ENCODE results near the gene COL4A1.

Gene COL4A1

DNA sequence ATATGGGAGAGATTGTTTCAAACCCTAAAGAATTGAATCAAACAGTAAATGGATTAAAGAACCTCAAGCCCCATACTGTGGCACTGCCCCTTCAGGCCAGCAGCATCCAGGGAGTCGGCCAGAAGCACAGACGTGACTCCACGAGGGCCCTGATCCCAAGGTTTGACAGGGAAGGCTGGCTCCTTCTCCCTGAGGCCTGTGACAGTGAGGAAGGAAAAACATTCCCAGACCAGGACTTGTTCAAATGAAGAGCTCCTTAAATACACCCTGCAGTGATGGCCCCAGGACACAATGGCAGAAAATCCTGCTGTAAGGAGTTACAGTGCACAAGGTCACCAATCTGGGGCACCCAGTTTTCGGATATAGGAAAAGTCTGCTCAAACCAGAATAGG is 91.0 kb downstream of the COL4A1 start:
- DNase-seq = no peak

DNA sequence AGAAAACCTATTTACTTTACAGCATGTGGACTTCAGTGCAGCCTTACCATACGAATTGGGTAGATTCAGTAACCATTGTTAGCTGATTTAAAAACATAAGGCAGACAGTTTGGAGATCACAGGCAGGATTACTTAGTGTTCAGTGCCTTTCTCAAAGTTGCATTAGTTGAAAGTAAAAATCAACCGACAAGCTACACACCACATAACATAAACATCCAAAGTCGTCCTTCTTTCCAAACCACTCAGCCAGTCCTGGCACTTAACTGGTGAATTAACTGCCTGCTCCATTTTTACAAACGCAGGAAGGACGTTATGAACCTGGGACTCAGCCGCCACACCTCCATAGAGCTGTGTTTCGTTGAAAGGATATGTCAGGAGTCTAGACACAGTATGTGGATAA is 91.4 kb downstream of the COL4A1 start:
- no peak for DNase-seq

DNA sequence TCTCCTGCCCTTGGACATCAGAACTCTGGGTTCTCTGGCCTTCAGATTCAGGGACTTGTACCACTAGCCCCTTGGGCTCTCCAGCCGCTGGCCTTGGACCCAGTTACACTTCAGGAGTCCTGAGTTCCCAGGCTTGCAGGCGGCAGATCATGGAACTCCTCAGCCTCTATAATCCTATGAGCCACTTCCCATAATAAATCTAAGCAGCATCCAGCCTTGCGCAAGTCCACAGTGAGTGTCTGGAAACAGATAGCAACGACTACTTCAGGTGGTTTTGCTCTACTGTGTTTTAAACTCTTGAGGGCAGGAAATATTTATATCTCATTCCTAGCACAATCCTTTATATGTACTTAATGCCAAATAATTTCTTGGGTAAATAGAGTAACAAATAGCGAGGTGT is 92.3 kb downstream of the COL4A1 start:
- DNase-seq = no peak

DNA sequence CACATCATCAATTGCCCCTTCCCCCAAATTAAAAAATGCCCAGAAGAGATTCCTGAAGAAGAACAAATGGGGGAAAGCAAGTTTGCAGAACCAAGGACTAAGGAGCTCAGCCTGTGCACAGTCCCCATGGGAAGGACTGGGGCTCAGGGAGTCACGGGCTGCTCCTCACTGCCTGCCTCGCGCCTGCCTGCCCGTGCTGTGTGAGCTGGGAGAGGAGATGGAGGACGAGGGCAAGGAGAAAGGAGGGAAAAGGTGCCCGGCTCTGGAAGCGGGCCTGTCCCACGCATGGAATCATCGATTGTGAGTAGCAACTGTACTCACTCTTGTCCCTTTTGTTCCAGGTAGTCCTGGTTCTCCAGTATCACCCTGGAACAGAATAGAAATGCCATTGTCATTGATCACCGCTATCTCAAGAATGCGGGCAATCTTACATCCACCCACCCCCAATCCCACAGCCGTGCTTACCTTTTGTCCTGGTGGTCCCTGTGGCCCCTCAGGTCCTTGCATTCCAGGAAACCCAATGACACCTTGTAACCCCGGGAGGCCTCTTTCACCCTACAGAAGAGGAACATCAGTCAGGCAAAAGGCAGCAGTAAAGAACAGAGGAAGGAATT is 93.4 kb downstream of the COL4A1 start:
- DNase-seq = no peak

DNA sequence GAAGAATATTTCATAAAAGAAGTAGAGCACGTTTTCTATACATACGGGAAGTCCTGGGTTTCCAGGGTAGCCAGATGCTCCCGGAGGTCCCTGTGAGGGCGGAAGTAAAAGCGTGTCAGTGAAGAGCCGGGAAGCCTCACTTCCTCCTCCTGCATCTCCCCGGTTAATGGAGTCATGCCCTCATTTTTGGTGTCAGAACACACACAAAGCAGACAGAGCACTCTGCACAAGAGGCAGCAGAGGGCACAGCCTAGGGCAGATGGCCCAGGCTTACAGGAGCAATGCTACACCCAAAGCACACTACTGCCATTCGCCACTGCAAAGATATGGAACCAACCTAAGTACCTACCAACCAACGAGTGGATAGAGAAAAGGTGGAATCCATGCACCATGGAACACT is 94.4 kb downstream of the COL4A1 start:
- DNase-seq = no peak

DNA sequence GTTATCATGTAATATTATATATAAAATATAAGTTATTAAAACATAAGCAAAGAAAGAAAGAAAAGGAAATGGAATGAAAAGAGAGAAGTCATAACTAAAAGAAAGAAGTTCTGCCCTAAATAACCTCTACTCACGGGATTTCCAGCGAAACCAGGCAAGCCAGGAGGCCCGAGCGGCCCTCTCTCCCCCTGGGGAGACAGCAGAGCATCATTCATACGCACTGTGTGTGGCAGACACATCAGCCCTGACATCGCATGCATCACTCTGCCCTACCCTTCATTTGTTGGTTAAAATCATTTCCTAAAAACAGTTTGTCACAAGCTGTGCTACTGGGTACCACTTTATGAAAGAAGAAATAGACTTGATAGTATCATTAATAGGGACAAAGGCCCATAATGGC is 95.2 kb downstream of the COL4A1 start:
- no peak for DNase-seq

DNA sequence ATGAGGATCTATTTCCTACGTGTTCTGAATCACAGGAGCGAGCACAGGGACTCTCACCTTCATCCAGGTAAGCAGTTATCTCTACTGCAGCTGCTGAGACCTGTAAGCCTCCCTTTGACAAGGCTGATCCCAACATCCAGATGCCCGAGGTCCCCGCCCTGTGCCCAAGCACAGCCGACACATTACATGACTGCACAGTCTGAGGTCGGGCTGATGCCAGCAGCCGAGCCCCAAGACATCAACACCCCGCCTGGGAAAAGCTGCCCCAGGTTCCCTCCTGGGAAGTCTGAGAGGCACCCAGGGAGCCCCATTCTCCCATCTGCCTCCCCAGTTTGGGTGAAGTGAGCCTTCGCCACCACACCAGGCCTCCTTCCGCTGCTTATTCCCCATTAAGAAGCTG is 95.9 kb downstream of the COL4A1 start:
- no peak for DNase-seq

DNA sequence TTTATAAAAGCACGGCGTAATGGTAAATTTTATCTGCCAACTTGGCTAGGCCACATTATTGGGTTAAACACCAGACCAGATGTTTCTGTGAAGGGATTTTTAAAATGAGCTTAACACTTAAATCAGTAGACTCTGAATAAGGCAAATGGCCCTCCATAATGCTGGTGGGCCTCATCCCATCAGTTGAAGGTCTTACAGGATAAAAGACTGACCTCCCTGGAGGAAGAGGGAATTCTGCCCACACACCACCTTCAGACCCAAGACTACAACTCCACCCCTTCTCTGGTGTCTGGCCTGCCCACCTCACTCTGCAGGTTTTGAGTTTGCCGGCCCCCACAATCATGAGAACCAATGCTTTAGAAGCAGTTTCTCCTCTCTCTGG is 96.4 kb downstream of the COL4A1 start:
- no peak for DNase-seq

DNA sequence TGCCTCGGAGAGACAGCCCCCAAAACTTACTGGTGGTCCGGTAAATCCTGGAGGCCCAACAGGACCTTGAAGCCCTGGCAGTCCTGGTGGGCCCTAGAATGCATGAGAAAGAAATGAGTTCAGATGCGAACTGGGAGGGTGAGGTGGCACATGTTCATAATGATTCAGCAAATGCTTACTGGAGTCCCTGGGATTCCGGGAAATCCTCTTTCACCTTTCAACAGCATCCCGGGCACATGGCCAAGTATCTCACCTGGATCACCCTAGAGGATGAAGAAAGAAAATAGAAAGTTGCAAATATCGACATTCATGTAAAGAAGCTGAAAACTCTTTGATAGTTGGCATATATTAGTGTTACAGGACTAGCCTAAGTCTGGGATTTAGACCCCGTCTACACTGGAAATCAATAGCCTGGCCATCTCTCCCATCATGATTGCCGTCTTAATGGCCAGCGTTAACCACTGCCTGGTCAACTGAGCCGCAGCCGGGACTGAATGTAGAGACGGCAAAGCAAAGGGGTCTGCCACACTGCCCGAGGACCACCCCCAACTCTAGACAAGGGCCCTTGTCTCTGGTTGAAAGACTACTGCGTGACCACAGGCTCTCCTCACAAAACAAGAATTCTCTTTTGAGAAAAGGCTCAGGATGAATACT is 96.9 kb downstream of the COL4A1 start:
- DNase-seq = no peak

DNA sequence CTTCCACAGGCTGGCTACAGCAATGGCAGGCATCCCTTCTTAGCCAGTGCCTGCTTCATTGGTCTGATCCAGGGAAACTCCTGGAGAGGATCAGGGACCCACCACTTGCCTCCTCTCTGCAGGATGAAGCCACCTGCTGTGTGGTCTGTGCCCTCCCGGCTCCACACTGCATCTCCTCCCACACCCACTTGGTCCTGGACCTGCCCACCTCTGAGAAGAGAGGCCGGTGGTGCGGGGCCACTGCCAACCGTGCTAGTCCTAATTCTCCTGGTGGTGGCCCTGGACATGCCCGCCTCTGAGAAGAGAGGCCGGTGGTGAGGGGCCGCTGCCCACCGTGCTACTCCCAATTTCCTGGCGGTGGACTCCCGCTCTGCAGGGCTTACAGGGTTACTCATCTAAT is 98.8 kb downstream of the COL4A1 start:
- no peak for DNase-seq

DNA sequence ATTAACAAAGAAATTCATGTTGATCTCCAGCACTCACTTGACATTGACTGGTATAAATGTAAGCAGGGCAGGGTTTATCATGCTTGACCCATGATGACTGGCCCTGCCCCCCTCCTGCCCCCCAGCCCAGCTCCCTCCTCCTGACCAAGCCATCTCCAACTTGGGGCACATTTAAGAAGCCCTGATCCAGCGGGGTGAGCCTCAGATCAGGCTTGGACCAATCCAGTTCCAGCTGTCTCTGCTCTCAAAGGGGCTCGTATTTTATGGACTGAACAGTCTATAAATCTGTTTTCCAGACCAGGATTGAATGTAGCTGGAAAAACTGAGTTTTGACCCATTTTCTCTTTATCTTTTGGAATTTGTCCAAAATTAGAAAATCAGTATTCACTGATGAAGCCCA is 100.0 kb downstream of the COL4A1 start:
- DNase-seq = no peak

DNA sequence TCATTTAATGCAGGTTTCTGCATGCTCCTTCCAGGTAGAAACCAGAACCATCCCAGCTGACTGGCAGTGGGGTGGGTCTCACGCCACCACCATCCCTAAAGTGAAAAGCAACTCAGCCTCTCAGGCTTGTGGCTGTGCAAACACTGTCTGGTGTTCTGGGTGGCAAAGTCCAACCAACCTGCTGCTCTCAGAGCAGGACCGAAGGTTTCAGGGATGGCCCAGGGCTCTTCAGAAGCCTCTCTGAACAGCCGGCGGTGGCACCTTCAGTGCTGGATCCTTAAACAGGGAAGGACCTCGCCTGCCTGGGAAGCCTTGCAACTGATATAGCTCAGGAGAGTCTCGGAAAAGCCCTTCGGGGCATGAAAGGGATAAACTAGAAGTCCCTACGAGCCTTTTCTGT is 100.8 kb downstream of the COL4A1 start:
- no peak for DNase-seq

DNA sequence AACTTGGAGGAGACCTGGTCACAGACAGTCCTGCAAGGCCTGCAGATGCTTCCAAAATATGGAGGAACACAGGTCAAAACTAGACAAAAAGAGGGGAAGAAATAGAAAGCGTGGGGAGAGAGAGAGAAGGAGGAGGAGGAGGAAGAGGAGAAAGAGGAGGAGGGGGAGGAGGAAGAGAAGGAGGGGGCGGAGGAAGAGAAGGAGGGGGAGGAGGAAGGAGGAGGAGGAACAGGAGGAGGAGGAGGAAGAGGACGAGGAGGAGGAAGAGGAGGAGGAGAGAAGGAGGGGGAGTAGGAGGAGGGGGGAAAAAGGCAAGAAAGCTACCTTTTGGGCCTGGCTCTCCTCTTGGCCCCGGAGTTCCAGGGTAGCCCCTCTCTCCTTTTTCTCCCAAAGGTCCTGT is 105.8 kb downstream of the COL4A1 start:
- no peak for DNase-seq

DNA sequence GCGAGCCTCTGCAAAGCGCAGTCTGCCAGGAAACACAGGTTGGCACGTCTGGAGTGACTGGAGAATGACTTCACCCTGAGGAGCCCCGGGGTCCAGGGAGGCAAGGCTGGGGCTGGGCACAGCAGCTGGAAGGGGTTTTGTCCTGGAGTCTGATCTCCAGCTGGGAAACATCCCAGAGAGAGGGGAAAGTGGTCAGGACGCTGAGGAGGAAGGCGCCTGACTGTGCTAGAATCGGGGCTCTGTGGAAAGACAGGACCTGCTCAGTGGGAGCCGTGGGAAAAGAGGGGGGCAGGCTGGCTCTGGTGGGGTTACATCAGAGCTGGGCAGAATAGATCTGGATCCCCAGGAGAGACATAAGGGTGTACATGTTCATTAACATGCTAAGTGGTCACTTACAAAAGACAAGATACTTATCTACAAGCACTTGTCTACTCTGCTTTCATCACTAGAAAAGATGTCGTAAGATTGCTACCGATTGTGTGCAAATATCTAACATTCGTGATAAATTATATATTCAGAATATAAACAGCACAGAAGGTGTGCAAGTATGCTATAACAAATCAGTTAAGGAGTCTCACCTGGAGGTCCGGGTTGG is 106.6 kb downstream of the COL4A1 start:
- DNase-seq = no peak

DNA sequence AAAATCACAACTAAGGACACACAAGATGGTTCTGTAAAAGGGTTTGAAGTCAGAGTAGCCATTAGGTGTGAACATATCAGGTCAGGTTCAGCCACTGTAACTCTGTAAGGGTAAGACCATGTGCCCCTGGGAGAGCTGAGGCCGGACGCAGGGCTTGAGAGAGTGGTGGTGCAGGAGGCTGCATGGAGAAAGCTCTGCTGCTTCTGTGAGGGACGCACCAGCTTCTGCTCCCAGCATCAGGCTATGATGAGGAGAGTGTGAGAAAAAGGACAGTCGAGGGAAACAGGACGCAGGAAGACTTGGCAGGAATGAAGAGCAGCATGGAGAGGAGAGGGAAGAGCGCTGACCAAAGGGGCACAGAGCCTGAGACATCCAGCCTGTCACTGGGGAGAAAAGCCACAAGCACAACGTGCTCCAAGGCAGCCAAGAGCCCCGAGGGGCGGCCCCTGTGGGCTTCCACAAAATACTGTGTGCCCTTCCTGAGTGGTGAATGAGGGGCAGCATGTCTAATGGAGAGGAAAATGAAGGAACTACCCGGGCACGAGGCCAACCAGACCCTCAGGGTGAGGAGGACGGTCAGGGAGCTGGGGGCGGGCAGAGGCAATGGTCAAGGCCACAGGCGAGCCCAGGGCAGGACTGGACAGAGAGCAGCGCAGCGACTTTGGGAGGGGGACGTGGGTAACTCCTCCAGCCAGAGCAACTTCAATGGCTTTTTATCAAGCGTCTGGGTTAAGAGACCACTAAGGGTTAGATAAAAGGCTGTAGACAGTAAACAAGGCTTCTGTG is 107.7 kb downstream of the COL4A1 start:
- no peak for DNase-seq

DNA sequence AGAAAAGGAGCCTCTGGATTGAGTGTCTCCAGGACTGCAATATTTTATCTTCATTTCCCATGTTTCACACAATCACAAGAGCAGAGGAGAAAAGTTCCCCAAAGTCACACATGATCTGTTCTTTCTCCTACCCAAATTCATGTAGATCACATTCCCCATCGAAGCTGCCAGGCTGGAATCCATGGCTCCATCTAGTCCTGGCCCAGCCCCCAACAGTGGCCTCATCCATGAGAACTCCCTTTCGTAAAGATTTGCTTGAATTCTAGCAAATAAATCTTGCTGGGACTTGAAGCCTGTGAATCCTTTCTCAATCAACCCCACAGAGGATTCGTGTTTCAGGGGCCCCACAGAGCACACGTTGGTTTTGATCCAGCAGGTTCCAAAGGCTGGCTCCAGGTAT is 109.5 kb downstream of the COL4A1 start:
- DNase-seq = no peak

DNA sequence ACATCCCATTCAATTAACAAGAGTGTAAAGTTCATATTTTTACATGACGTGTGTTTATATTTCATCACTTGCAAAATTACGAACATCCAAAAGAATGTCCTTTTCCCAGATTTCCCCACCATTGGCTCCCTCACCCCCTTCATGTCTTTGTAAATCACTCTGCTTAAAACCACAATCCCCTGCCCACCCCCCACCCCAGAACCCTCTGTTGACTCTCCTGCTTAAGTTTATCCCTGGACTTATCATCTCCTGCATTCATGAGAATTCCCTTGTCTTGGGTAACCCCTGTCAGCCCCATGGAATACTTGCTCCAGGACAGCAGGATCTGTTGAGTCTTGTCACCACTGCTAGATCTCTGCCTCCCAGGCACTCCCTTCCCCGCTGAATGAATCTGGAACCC is 109.9 kb downstream of the COL4A1 start:
- no peak for DNase-seq

DNA sequence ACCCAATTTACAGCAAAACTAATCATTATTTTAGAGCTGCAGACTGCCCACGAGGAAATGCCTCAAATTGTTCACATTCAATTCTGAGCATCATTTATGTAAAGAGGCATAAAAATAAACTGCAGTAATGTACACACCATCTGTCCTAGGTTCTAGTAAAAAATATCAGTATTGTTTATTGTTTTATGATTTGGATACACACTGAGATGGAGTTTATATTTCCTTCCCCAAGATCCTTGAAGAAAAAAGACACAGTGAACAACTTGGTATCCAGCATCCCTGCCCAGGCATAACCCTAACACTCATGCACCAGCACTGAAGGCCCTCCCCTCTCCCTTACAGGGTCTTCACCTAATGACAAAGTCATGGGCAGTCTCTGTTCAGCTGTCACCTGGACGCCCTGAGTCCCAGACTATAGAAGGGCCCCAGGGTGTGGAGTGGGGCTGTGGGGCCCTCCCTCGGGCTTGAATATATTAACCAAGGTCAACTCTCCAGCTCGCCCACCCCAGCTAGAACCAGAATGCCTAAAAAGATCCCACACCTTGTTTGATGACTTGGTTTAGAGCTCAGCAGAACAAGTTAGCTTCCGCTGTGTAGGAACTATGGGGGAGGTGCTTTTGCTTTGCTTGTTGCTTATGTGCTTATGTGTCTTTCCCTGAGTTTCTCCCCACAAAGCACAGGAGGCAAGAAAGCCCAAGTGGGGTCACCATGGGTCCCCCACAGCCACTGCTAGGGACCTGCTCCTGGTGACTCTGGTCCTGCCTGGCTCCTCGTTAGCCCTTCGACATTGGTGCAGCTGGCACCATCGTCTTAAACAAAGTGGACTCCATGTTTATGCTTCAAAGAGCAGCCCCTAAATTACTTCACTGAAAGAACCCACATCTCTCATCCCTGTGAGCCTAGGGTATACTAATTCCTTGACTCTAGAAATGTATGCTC is 111.1 kb downstream of the COL4A1 start:
- DNase-seq = no peak

DNA sequence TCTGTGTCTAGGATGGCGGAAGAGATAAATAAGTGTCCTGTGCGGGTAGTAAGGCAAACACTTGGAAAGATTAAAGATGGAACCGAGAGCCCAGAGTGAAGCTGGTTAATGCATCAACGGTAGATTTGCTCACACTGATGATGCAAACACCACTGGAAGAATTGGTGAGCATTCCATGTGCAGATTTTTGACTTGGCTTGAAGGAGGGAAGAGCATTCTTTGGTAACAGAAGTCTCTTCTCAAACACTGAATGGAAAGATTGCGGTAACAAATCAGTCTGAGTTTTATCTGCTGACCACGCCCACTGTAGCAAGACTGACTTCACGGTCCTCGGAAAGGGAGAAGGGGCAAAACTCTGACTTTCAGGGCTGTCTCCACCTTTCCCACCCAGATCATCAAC is 112.5 kb downstream of the COL4A1 start:
- DNase-seq = no peak

DNA sequence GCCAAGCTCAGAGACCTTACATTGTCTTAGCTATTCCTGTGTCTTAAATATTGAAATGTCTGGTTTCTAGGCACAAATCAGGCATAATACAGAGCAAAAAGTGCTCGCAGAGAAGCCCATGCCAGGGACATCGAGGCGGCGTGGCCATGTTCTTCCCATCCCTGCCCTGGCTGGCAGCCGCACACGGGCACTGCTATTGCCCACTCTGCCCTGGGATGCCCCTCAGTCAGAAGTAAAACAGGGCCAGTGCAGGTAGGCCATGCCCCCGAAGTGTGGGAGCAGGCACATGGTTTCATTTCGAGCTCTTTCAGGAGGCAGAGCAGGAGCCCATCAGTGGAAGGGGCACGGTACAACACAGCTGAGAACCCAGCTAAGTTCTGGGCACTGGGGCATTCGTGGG is 113.5 kb downstream of the COL4A1 start:
- no peak for DNase-seq

DNA sequence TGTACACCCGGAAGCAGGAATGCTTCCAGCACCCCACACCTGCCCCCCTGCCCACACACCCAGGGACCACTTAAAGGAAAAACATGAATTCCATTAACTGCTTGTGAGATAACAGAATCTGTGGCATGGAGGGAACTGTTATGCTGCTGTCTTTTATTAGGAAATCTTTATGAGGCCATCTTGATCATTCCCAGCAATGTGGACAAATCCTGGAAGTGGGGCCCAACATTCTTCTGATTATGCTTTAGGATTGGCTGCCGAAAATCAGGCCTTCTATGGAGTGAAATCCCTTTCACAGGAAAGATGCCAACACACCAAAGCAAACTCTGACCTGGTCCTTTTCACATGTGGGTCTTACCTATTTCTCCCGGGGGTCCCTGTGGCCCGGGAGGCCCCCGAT is 114.5 kb downstream of the COL4A1 start:
- no peak for DNase-seq

DNA sequence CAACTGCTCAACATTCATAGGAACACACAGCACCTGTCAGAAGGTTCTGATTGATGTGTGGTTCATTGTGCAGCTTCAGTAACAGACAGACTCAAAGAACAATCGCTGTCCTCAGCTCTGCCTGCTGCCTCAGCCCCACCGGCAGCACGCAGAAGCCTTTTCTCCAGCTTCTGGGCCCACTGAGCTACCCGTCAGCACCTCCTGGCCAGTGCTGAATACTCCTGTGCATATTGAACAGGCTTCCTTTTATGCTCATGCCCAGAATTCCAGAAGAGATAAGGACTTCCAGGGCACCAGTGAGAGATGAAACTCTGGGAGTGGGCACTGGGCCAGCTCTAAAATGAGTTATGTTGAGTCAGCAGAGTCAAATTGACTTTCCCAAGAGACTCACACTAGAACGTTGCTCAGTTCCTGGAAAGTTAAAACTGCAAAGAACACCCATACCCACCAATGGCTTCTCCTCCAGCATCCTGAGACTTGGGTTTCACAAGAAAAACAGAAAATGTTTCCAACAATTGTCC is 119.3 kb downstream of the COL4A1 start:
- DNase-seq = no peak
